Vagina (tissue), 2 donors: ENCODE data around the gene DOCK1.

ENCODE experiments used
- POLR2A ChIP-seq, 2 donors: fragments of 450-650 bp; IDR thresholded peaks; one replicate each; pipeline ENCODE4 v1.6.1; 2017; ENCODE audit warnings: antibody characterized with exemption in 2 of 2, mild to moderate bottlenecking in 2 of 2, moderate library complexity in 2 of 2
- TF ChIP-seq, protein P1 (sequence below), 3 experiments: fragments of 450-650 bp in 2 of 3; fragments of 200-600 bp in 1 of 3; sonication (generic) in 1 of 3; IDR thresholded peaks; one replicate each; pipeline ENCODE4 v1.5.1; 2017 to 2019; ENCODE audit warnings: antibody characterized with exemption in 3 of 3, mild to moderate bottlenecking in 2 of 3, moderate library complexity in 2 of 3

DNA sequence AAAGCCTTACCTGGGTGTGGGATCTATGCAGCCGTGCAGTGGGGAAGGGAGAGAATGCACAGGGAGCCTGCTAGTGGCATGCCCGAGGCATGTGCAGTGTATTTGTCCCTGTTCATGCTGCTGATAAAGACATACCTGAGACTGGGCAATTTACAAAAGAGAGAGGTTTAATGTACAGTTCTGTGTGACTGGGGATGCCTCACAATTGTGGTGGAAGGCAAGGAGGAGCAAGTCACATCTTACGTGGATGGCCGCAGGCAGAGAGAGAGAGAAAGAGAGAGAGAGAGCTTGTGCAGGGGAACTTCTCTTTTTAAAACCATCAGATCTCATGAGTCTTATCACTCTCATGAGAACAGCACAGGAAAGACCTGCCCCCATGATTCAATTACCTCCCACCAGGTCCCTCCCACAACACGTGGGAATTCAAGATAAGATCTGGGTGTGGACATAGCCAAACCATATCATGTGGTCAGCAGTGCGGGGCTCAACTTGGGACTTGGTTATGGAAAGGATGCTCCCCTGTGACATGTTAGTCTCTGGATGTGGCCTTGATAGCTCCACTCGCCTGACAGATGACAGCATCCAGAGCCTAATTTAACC is 128.9 kb downstream of the DOCK1 start:
- TF ChIP-seq, protein P1, sequence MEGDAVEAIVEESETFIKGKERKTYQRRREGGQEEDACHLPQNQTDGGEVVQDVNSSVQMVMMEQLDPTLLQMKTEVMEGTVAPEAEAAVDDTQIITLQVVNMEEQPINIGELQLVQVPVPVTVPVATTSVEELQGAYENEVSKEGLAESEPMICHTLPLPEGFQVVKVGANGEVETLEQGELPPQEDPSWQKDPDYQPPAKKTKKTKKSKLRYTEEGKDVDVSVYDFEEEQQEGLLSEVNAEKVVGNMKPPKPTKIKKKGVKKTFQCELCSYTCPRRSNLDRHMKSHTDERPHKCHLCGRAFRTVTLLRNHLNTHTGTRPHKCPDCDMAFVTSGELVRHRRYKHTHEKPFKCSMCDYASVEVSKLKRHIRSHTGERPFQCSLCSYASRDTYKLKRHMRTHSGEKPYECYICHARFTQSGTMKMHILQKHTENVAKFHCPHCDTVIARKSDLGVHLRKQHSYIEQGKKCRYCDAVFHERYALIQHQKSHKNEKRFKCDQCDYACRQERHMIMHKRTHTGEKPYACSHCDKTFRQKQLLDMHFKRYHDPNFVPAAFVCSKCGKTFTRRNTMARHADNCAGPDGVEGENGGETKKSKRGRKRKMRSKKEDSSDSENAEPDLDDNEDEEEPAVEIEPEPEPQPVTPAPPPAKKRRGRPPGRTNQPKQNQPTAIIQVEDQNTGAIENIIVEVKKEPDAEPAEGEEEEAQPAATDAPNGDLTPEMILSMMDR (IDR thresholded peaks at IDR 0.05), result no peak
- TF ChIP-seq POLR2A (IDR thresholded peaks at IDR 0.05), result no peak
